ENCODE measurements around the gene FAM83G. TPM values are rescaled to one million over a fixed set of nuclear protein-coding genes. Genes with fewer than 3 reads are reported as not detected.

FAM83G gene
- total RNA-seq, 1 donor from 2014 or later = 1.3 TPM

DNA sequence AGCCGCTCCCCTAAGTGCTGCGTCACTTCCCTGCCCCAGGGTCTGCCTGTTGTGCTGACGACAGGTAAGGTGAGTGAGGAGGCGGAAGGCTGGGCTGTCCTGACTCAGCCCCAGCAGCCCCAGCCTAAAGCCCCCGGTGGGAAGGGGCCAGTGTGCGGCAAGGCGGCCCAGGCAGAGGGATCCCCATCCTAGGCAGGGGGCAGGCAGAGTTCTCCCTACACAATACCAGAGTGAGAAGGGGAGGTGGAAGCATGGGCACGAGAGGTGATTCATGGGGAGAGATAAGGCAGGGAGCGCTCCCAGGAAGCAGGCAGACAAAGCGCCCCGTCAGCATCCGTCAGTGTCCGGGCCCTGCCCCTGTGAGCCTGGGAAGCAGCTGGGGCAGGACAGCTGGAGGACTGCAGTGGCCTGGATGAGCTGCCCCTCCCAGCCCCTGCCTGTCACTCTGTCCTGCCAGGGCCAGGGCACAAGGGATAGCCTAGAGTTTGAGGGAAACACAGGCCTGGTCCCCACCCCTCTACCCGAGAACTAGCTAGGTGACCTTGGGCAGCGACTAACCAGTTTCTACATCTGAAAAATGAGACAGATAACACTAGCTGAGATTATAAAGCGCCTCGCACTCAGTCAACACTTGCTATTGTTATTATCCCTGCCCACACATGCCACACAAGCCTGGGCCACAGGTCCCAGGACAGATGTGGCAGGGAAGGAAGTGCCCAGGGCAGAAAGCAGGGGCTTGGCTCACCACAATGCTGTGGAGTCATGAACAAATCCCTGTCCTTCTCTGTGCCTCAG, 3.8 kb downstream of the FAM83G start:
- H3K4me1 Mint-ChIP-seq = no peaks in the 10 kb centered on the region
- peak overlapping the region; percentile 35 for H3K27ac Mint-ChIP-seq (ENCODE audit: unreplicated experiment)
- H3K36me3 Mint-ChIP-seq (ENCODE audit: low read depth) = no peaks in the 10 kb centered on the region
- no peak for DNase-seq (ENCODE audit: low read depth, low spot score)
- TF ChIP-seq, protein P1, sequence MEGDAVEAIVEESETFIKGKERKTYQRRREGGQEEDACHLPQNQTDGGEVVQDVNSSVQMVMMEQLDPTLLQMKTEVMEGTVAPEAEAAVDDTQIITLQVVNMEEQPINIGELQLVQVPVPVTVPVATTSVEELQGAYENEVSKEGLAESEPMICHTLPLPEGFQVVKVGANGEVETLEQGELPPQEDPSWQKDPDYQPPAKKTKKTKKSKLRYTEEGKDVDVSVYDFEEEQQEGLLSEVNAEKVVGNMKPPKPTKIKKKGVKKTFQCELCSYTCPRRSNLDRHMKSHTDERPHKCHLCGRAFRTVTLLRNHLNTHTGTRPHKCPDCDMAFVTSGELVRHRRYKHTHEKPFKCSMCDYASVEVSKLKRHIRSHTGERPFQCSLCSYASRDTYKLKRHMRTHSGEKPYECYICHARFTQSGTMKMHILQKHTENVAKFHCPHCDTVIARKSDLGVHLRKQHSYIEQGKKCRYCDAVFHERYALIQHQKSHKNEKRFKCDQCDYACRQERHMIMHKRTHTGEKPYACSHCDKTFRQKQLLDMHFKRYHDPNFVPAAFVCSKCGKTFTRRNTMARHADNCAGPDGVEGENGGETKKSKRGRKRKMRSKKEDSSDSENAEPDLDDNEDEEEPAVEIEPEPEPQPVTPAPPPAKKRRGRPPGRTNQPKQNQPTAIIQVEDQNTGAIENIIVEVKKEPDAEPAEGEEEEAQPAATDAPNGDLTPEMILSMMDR (conservative IDR thresholded peaks at IDR 0.05) = no peak
- no peaks in the 10 kb centered on the region for H3K9me3 Mint-ChIP-seq
- no peak overlapping the region for H3K4me3 Mint-ChIP-seq
- peaks cover 31% of the 10 kb centered on the region for H3K27me3 Mint-ChIP-seq (ENCODE audit: low read depth)

DNA sequence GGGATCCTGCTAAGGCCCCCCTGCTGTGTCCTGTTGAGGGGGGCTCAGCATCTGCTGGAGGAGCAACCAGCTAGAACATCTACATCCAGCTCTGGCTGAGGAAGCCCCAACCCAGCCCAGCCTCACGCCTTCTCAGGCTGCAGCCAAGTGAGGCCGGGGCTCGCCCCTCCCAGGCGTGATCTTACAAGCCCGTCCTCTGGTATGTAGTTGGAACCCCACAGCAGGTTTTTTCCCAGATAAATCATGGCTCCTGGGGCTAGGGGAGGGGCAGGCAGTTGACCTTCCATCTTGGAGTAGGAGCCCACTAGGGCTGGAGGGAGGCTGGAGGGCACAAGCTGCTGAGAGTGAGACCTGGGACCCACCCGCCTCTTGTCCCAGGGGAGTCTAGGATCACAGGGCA, 4.7 kb downstream of the FAM83G start:
- peaks cover 2% of the 10 kb centered on the region for H3K9me3 Mint-ChIP-seq
- no peak overlapping the region for H3K4me3 Mint-ChIP-seq
- DNase-seq (ENCODE audit: low read depth, low spot score) = no peak
- H3K27ac Mint-ChIP-seq (ENCODE audit: unreplicated experiment) = no peak overlapping the region
- peaks cover 27% of the 10 kb centered on the region for H3K27me3 Mint-ChIP-seq (ENCODE audit: low read depth)
- peaks cover 4% of the 10 kb centered on the region for H3K36me3 Mint-ChIP-seq (ENCODE audit: low read depth)
- TF ChIP-seq, protein P1 (conservative IDR thresholded peaks at IDR 0.05) = no peak
- H3K4me1 Mint-ChIP-seq = no peaks in the 10 kb centered on the region

DNA sequence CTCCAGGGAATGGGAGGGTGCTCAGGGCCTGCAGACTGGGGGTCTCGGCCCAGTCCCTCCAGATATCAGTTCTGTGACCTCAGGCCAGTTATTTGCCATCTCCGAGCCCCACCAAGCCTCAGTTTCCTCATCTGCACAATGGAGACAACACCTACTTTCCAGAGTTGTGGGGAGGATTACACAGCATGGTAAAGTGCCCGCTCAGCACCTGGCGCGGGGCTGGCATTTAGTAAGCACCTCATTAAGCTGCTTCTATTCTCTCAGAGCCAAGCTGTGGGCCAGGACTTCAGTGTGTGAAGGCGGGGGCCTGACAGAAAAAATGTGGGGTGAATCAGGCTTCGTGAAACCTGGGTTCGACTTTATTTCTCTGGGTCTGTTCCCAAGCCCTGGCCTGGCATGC, 5.2 kb downstream of the FAM83G start:
- Mint-ChIP-seq H3K36me3 (ENCODE audit: low read depth) (peaks cover 5% of the 10 kb centered on the region), H3K27ac (ENCODE audit: unreplicated experiment) (no peak overlapping the region), H3K9me3 (peaks cover 2% of the 10 kb centered on the region), H3K27me3 (ENCODE audit: low read depth) (peaks cover 25% of the 10 kb centered on the region), H3K4me3 (no peak overlapping the region), H3K4me1 (no peaks in the 10 kb centered on the region)
- TF ChIP-seq, protein P1 (conservative IDR thresholded peaks at IDR 0.05) = no peak
- no peak for DNase-seq (ENCODE audit: low read depth, low spot score)

DNA sequence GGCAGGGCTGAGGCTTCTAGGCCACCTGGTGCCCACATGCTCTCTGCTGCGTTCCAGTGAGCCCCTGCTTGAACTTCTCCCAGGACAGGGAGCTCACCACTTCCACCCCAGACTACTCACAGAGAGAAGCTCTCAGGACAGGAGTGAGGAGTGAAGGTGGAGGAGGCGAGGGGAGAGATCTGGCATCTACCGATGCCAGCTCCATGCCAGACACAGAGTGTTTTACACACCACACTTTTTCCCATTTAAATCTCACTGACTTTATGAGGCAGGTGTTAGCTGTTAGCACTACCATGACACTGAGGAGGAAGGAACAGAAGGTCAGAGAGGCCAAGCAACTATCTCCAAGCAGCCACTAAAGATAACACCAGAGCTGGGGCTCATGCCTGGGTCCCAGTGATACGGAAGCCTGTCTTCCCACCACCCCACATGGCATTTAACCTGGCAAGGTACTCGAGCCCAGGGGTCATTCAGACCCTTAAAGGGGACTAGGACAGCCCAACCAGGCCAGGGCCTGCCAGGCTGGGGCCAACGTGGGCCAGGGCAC, 6.8 kb downstream of the FAM83G start:
- Mint-ChIP-seq H3K4me1 (no peaks in the 10 kb centered on the region), H3K27ac (ENCODE audit: unreplicated experiment) (no peak overlapping the region), H3K27me3 (ENCODE audit: low read depth) (peaks cover 10% of the 10 kb centered on the region), H3K36me3 (ENCODE audit: low read depth) (peaks cover 5% of the 10 kb centered on the region), H3K9me3 (peaks cover 2% of the 10 kb centered on the region), H3K4me3 (no peak overlapping the region)
- TF ChIP-seq, protein P1 (conservative IDR thresholded peaks at IDR 0.05) = no peak
- no peak for DNase-seq (ENCODE audit: low read depth, low spot score)

DNA sequence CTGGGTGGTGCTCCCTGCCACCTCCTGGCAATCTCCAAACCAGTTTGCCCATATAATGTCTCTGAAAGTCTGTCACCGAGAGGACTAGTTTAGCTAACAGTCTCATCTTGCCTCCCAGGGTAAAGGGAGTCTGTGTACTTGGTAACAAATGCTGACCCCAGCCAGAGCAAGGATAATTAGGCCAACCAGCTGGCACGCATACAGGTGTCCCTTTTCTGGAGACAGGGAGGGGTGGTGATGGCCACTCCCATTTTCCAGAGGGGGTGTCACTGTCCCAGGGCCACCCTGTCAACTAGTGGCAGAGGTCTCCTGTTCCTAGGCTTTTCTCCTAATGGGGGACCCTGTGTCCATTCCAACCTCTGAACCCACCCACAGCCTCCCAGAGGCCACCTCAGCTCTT, 8.1 kb downstream of the FAM83G start:
- Mint-ChIP-seq H3K4me1 (no peaks in the 10 kb centered on the region), H3K4me3 (no peak overlapping the region), H3K27me3 (ENCODE audit: low read depth) (peaks cover 2% of the 10 kb centered on the region), H3K27ac (ENCODE audit: unreplicated experiment) (no peak overlapping the region), H3K36me3 (ENCODE audit: low read depth) (peaks cover 5% of the 10 kb centered on the region), H3K9me3 (peaks cover 2% of the 10 kb centered on the region)
- TF ChIP-seq, protein P1 (conservative IDR thresholded peaks at IDR 0.05) = no peak
- DNase-seq (ENCODE audit: low read depth, low spot score) = no peak

All from neural crest cell (in vitro differentiated cells).